Activated CD8-positive, alpha-beta memory T cell treated with anti-CD3 and anti-CD28 coated beads for 4 hours (primary cell): Measurements from ENCODE around the gene AGBL1.

Source experiments
- DNase-seq, 2 donors: peaks; one replicate each; pipeline ENCODE4 v3.0.0-alpha.2; 2020; ENCODE audit warnings: low read depth in 2 of 2

Gene AGBL1

GRCh38 chr15:86163816-86164215 is 84.1 kb downstream of the AGBL1 start:
- DNase-seq, result no peak

GRCh38 chr15:86164232-86164898 is 84.7 kb downstream of the AGBL1 start:
- DNase-seq, result no peak

GRCh38 chr15:86165265-86166211 is 85.9 kb downstream of the AGBL1 start:
- no peak for DNase-seq

GRCh38 chr15:86167841-86168240 is 88.2 kb downstream of the AGBL1 start:
- no peak for DNase-seq

GRCh38 chr15:86178845-86179244 is 99.2 kb downstream of the AGBL1 start:
- no peak for DNase-seq

- no peak for DNase-seq
These were observed 104.2 kb downstream of the AGBL1 start for GRCh38 chr15:86183596-86184491.

- DNase-seq, result no peak
These were observed 114.2 kb downstream of the AGBL1 start for GRCh38 chr15:86193716-86194380.

- no peak for DNase-seq
These were observed 118.1 kb downstream of the AGBL1 start for GRCh38 chr15:86197770-86198169.

GRCh38 chr15:86199467-86200145 is 119.9 kb downstream of the AGBL1 start:
- DNase-seq, result no peak

GRCh38 chr15:86201313-86202008 is 121.8 kb downstream of the AGBL1 start:
- DNase-seq, result no peak

- DNase-seq, result no peak
These were observed 123.8 kb downstream of the AGBL1 start for GRCh38 chr15:86203462-86203861.

GRCh38 chr15:86205096-86205495 is 125.4 kb downstream of the AGBL1 start:
- no peak for DNase-seq

- DNase-seq, result no peak
These were observed 133.7 kb downstream of the AGBL1 start for GRCh38 chr15:86213420-86213819.

GRCh38 chr15:86213888-86214287 is 134.2 kb downstream of the AGBL1 start:
- no peak for DNase-seq

GRCh38 chr15:86221119-86221518 is 141.4 kb downstream of the AGBL1 start:
- DNase-seq, result no peak

- DNase-seq, result no peak
These were observed 149.6 kb downstream of the AGBL1 start for GRCh38 chr15:86229306-86229705.

- no peak for DNase-seq
These were observed 150.3 kb downstream of the AGBL1 start for GRCh38 chr15:86229936-86230335.

GRCh38 chr15:86231864-86232721 is 152.4 kb downstream of the AGBL1 start:
- DNase-seq, result no peak

- DNase-seq, result no peak
These were observed 156.0 kb downstream of the AGBL1 start for GRCh38 chr15:86235667-86236066.
